OCI-LY7 (cell line): ENCODE results near the gene EPHA5.

ENCODE experiments used
- EZH2phosphoT487 ChIP-seq: fragments of 200-600 bp; sonication (generic); IDR thresholded peaks from 2 replicates; pipeline ENCODE4 v1.6.1; 2018; ENCODE audit warnings: low read depth, borderline replicate concordance, mild to moderate bottlenecking, mixed run types, antibody characterized with exemption, low read length, moderate library complexity, mixed read lengths
- TF ChIP-seq, protein P1 (sequence below): fragments of 200-600 bp; sonication (generic); conservative IDR thresholded peaks from 2 replicates; pipeline ENCODE4 v1.5.1; 2014; ENCODE audit warnings: mild to moderate bottlenecking, antibody characterized with exemption, low read length, moderate library complexity, mixed read lengths

DNA sequence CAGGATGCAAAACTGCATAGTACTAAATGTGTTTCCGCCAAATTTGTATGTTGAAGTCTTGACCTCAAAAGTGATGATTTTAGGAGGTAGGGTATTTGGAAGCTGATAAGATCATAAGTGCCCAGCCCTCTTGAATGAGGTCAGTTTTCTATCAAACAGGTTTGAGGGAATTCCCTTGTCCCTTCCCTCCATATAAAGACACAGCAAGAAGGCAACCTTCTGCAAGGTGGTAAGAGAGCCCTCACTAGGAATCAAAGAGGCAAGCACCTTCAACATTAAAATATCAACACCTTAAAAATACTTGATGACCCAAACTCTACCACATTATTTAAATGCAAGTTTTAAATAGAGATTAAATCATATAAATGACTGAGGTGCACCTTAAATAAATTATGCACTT lies 288.6 kb downstream of the EPHA5 start:
- TF ChIP-seq, protein P1, sequence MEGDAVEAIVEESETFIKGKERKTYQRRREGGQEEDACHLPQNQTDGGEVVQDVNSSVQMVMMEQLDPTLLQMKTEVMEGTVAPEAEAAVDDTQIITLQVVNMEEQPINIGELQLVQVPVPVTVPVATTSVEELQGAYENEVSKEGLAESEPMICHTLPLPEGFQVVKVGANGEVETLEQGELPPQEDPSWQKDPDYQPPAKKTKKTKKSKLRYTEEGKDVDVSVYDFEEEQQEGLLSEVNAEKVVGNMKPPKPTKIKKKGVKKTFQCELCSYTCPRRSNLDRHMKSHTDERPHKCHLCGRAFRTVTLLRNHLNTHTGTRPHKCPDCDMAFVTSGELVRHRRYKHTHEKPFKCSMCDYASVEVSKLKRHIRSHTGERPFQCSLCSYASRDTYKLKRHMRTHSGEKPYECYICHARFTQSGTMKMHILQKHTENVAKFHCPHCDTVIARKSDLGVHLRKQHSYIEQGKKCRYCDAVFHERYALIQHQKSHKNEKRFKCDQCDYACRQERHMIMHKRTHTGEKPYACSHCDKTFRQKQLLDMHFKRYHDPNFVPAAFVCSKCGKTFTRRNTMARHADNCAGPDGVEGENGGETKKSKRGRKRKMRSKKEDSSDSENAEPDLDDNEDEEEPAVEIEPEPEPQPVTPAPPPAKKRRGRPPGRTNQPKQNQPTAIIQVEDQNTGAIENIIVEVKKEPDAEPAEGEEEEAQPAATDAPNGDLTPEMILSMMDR: no peak
- no peak for TF ChIP-seq EZH2phosphoT487
